Measurements from ENCODE around the gene SLX9.
A peak's percentile ranks its signal among the peaks of the same experiment; 100 is the strongest.

SLX9 gene

DNA sequence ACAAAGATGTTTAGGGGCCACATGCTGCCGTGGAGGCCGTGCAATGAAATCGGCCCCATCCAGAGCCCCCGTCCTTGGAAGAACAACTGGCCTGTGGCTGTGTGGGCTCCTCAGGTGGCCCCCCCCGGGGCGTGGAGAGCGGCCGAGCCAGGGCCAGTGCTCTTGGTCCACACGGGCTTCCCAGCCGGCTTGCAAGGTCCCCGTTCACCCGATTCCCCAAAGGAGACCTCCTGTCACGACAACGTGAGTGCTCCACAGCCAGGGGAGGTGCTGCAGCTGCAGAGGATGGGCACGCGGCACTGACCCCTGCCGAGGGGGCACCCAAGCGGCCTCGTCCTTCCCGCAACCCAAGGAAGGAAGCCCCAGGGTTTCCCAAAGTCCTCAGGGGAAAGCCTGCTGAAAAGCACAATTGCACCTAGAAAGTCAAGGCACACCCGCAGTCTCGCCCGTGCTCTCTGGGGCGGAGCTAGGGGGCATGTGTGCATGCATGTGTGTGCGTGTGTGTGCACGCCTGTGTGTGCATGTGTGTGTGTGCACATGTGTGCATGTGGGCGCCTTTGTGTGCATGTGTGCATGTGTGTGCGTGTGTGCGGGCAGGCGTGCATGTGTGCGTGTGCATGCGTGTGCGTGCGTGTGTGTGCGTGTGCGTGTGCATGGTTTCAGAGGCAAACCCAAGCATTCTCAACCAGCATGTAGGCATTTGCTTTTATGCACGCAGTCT, 48.2 kb downstream of the SLX9 start:
- Histone ChIP-seq H3K36me3 (ENCODE audit: insufficient read depth, low read length) (no peaks in the 10 kb centered on the region), H3K27me3 (ENCODE audit: insufficient read depth, low read length, poor library complexity) (no peaks in the 10 kb centered on the region), H3K9ac (ENCODE audit: low read depth, low read length) (no peak overlapping the region), H3K4me2 (ENCODE audit: insufficient read depth, low read length) (no peak overlapping the region), H3K79me2 (ENCODE audit: insufficient read depth, low read length) (no peaks in the 10 kb centered on the region), H3K9me3 (ENCODE audit: insufficient read depth, low read length, severe bottlenecking) (no peaks in the 10 kb centered on the region), H3K27ac (ENCODE audit: low read length) (no peak overlapping the region), H3K4me3 (ENCODE audit: low read depth in 1 of 2, low read length in 2 of 2) (no peak overlapping the region), H3K4me1 (ENCODE audit: insufficient read depth, low read length) (peaks cover 28% of the 10 kb centered on the region), H4K20me1 (ENCODE audit: insufficient read depth, low read length) (peaks cover 13% of the 10 kb centered on the region; the same call in 1 of the 2 replicates), H2AFZ (ENCODE audit: low read depth, low read length) (no peak overlapping the region)
- DNase-seq (no peak), ATAC-seq (ENCODE audit: insufficient read depth, low read depth) (no peak)
- TF ChIP-seq CTCF (IDR thresholded peaks at IDR 0.05; ENCODE audit: borderline replicate concordance, extremely low read depth, low read length, poor library complexity, severe bottlenecking) (no peak), EZH2 (IDR thresholded peaks at IDR 0.05; ENCODE audit: borderline replicate concordance, low read depth, low read length, severe bottlenecking) (no peak)

- Histone ChIP-seq H3K9ac (ENCODE audit: low read depth, low read length) (peak overlapping the region; percentile 26; the same call in 1 of the 2 replicates), H3K4me1 (ENCODE audit: insufficient read depth, low read length) (peaks cover 28% of the 10 kb centered on the region), H3K27me3 (ENCODE audit: insufficient read depth, low read length, poor library complexity) (no peaks in the 10 kb centered on the region), H3K36me3 (ENCODE audit: insufficient read depth, low read length) (no peaks in the 10 kb centered on the region), H3K4me3 (ENCODE audit: low read depth in 1 of 2, low read length in 2 of 2) (no peak overlapping the region), H3K9me3 (ENCODE audit: insufficient read depth, low read length, severe bottlenecking) (no peaks in the 10 kb centered on the region), H2AFZ (ENCODE audit: low read depth, low read length) (no peak overlapping the region), H3K79me2 (ENCODE audit: insufficient read depth, low read length) (no peaks in the 10 kb centered on the region), H3K4me2 (ENCODE audit: insufficient read depth, low read length) (no peak overlapping the region), H3K27ac (ENCODE audit: low read length) (peak overlapping the region; percentile 70), H4K20me1 (ENCODE audit: insufficient read depth, low read length) (peaks cover 10% of the 10 kb centered on the region; the same call in 1 of the 2 replicates)
- DNase-seq (no peak), ATAC-seq (ENCODE audit: insufficient read depth, low read depth) (no peak; the same call in 2 of the 3 replicates)
- no peak for TF ChIP-seq EZH2 (IDR thresholded peaks at IDR 0.05; ENCODE audit: borderline replicate concordance, low read depth, low read length, severe bottlenecking)
- no peak for TF ChIP-seq CTCF (IDR thresholded peaks at IDR 0.05; ENCODE audit: borderline replicate concordance, extremely low read depth, low read length, poor library complexity, severe bottlenecking)
These were observed 49.0 kb downstream of the SLX9 start for GRCh38 chr21:44988607-44989536.

DNA sequence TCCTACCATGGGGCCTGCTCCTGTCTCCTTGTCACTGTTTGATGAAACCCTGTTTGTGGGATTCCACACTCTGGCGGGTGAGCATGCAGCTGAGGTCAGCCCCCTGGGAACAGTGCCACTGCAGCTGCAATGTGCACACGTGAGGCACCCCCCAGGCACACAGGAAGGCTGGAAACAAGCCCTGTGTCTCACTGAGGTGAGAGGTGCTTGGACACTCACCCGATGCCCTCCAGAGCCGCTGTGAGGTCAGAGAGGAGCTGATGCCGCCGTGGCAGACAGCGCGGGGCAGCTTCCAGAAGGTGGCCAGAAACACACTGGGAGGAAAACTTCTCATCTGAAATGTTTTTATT, 49.7 kb downstream of the SLX9 start:
- peaks cover 28% of the 10 kb centered on the region for H3K4me1 ChIP-seq (ENCODE audit: insufficient read depth, low read length)

More for the DNA sequence above, 49.7 kb downstream of the SLX9 start:
- Histone ChIP-seq H4K20me1 (ENCODE audit: insufficient read depth, low read length) (peaks cover 10% of the 10 kb centered on the region; the same call in 1 of the 2 replicates), H3K9ac (ENCODE audit: low read depth, low read length) (peak overlapping the region; percentile 26; the same call in 1 of the 2 replicates), H2AFZ (ENCODE audit: low read depth, low read length) (no peak overlapping the region), H3K27ac (ENCODE audit: low read length) (peak overlapping the region; percentile 70), H3K4me2 (ENCODE audit: insufficient read depth, low read length) (no peak overlapping the region), H3K4me3 (ENCODE audit: low read depth in 1 of 2, low read length in 2 of 2) (no peak overlapping the region), H3K9me3 (ENCODE audit: insufficient read depth, low read length, severe bottlenecking) (no peaks in the 10 kb centered on the region), H3K79me2 (ENCODE audit: insufficient read depth, low read length) (no peaks in the 10 kb centered on the region), H3K36me3 (ENCODE audit: insufficient read depth, low read length) (no peaks in the 10 kb centered on the region), H3K27me3 (ENCODE audit: insufficient read depth, low read length, poor library complexity) (no peaks in the 10 kb centered on the region)
- ATAC-seq (ENCODE audit: insufficient read depth, low read depth), result peak; percentile 85
- TF ChIP-seq EZH2 (IDR thresholded peaks at IDR 0.05; ENCODE audit: borderline replicate concordance, low read depth, low read length, severe bottlenecking) (no peak), CTCF (IDR thresholded peaks at IDR 0.05; ENCODE audit: borderline replicate concordance, extremely low read depth, low read length, poor library complexity, severe bottlenecking) (no peak)
- peak; percentile 79 for DNase-seq

Measured in DND-41 (cell line).